Amygdala (tissue), 56 donors: Measurements from ENCODE around the gene MMAB.
A peak's percentile ranks its signal among the peaks of the same experiment; 100 is the strongest.
"Not testable (repeated sequence)": the region's sequence is repeated elsewhere in the genome, so short reads cannot be mapped to it uniquely, and the experiment has no call there.

ENCODE experiments used
- DNase-seq, 56 donors: peaks; one replicate each; lab custom pipeline; 2025; lab: John Stamatoyannopoulos, UW

Gene MMAB

GRCh38 chr12:109605016-109605415 is 31.7 kb upstream of the MMAB start:
- peak in 5 of 56 donors; percentile 9 to 20 (median 10) for DNase-seq

GRCh38 chr12:109604132-109604585 is 30.9 kb upstream of the MMAB start:
- no peak for DNase-seq

DNA sequence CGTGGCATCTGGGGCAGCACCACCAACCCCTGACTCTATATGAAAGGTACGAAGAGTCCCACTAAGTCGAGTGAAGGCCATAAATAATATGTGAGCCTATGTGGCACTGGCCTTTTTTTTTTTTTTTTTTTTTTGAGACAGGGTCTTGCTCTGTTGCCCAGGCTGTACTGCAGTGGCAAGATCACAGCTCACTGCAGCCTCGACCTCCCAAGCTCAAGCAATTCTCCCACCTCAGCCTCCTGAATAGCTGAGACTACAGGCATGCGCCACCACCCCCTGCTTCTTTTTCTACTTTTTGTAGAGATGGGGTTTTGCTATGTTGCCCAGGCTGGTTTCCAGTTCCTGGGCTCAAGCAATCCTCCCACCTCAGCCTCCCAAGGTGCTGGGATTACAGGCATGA is 28.8 kb upstream of the MMAB start:
- not testable (repeated sequence) for DNase-seq

DNA sequence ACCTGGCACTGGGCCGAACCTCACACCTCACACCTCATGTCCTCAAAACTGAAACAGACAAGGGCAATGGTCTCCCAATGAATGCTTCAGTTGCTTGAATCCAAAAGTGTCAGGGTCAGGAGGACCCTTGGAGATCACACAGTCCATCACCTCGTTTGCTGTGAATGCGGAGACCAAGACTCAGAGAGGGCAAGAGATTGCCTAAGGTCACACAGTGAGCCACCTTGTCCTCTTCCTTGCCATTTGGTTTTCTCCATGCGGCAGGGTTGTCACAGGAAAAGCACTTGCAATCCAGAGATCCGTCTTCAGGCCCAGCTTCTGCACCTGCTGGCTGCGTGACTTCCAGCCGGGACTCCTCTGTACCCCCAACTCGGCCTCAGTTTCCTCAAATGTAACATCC is 28.3 kb upstream of the MMAB start:
- no peak for DNase-seq

DNA sequence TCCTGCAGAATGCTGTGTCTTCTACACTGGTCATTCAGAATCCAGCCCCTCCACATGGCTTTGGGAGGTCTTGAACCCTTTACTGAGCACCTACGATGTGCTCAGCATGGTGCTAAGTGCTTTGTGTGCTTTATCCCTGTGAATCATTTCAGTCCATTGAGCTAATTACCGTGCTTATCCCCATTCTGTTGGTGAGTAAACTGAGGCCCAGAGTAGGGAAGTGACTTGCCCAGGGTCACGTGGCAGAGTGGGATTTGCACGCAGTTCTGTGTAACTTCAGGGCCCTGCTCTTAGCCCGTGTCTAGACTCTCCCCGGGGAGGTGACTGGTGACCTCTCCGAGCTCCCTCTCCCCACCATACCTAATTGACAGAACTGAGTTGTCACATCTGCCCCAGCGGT is 27.7 kb upstream of the MMAB start:
- no peak for DNase-seq

GRCh38 chr12:109600481-109600880 is 27.2 kb upstream of the MMAB start:
- DNase-seq: no peak

GRCh38 chr12:109599087-109599486 is 25.8 kb upstream of the MMAB start:
- no peak for DNase-seq

DNA sequence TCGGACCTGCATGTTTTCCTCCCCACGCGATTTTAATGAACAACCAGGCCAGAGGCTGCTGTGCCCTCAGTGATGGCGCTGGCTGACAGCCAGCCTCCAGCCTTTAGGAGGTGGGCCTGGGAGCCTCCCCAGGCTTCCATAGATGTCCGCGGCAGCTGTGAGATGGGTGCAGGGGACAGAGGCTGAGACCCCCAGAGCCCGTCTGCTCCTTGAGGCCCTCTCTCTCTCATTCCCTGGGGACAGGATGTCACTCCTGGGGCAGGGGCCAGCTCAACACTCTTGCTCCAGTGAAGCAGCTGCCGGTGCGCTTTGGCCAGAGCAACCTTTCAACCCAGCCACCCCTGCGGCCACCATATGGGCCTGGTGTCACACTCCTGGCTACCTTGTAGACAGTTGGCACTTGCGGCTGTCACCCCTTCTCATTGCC is 25.1 kb upstream of the MMAB start:
- DNase-seq: no peak

- peak; percentile 34 to 91 (median 78) for DNase-seq
Observed at GRCh38 chr12:109597795-109598427, 24.6 kb upstream of the MMAB start.

DNA sequence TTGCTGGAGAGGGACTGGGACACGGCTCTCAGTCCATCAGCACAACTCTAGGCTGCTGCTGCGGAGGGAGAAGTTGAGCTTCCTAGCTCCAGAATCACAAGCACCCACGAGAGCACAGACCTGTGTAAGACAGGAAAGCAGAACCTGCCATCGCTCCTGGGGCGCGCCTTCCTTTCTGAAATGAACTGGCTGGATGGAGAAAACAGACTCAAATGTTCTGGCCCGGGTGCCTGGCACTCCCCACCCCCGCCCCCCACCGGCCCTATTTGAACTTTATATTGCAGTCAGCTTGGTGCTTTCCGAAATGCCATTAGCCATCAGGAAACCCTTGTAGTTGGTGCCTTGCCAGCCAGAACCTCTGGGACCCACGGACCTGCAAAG is 24.1 kb upstream of the MMAB start:
- DNase-seq: no peak

GRCh38 chr12:109596418-109597244 is 23.3 kb upstream of the MMAB start:
- DNase-seq: no peak

- no peak for DNase-seq
Observed at GRCh38 chr12:109595321-109595902, 22.1 kb upstream of the MMAB start.

DNA sequence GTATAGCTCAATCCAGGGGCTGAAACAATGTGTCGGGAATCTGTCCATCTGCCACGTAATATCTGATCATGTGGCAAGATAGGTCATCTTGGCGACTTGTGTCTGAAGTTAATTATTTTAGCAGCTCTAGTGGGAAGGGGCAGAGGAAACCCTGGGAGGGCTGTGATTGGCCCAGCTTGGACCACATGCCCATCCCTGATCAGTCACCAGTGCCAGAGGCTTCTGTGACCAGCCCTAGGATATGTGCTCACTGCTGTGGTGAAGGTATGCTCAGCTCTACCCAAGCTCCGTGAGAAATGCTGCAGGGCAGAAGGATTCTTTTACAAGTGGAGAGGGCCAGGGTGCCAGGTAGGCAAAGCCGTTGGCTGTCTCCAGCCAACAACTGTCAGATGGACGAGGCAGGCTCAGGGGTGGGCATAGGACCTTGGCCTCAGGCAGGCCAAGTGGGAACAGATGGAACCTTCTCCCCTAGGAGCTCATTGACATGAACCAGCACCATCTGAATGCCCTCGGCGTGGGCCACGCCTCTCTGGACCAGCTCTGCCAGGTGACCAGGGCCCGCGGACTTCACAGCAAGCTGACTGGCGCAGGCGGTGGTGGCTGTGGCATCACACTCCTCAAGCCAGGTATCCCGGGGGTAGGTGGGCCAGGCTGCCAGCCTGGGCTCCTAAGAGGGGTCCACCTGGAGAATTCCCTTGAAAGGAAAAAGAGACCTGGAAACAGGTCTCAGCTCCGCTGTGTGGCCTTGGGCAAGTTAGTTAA is 21.4 kb upstream of the MMAB start:
- no peak for DNase-seq

DNA sequence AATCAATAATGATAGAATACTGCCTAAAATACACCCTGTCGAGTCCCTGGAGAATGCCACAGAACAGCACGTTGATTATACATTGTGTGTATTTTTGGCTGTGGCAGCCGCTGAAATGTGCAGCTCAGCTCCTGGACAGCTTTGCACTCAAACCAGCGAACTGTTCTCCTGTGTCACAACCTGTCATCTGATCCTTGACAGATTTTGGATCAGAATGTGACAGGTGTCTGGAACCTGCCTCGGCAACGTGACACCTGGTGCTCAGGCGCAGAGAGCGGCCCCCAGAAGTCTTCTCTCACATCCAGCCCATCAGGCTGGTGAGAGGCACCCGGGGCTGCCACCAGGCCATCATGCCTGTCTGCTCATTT is 19.6 kb upstream of the MMAB start:
- no peak for DNase-seq

DNA sequence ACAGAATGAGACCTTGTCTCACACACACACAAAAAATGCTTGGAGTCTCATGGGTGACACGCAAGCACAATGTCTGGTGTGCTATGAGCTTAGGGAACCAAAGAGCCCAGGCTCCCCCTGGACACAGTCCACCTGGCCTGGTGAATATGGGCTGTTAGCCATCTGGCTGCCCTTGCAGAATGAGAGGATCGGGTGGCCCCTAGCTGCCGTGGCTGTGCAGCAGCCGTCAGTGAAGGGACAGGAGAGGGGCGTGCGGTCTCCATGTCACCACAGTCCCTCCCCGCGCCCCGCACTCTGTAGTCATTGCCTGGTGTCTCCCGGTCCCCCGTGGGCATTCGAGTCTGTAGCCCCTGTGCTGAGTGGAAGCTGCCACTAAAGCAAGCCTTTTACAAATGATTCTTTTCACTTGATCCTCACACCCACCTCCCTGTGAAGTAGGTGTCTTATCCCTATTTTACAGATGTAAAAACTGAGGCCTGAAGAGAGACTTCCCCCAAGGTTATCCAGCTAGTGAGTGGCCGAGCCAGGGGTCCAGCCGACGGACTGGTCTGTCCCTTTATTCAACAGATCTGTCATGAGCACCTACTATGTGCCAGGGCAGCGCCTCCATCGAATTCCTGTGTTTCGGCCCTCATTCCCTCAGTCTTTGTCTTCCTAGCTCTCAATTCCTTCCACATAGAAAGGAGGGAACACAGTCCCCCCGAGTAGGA is 19.0 kb upstream of the MMAB start:
- DNase-seq: peak in 1 of 56 donors; percentile 44

DNA sequence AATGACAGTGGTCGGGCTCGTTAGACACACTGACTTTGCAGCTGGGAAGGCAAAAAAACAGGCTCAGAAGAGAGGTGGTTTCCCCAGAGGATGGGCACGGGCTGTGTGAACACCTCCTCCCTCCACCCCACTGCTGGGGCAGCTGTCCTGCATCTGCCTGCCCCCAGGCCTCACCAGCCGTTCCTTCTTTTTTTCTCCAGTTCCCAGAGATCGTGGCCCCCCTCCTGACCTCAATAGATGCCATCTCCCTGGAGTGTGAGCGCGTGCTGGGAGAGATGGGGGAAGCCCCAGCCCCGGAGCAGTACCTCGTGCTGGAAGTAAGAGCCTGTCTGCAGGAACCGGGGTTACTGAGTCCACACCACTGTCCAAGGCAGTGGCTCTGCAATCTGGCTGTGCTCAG is 17.7 kb upstream of the MMAB start:
- DNase-seq: no peak

DNA sequence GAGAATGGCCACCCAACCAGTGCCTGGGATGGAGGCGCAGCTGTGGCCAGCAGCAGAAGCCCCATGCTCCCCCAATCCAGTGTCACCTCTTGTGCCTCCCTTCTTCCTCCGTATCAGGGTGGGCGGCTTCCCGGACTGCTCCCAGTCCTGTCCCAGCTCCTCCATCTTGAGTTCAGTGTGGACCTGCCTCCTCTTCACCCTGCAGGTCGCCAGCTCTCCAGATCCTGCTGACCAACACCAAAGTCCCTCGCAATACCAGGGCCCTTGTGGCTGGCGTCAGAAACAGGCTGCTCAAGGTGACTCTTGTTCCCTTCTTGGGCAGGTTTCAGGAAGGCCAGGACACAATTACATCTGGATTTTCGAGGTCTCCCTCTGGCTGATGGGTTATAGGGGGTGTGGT is 17.3 kb upstream of the MMAB start:
- DNase-seq: no peak

GRCh38 chr12:109589691-109590245 is 16.5 kb upstream of the MMAB start:
- DNase-seq: no peak

DNA sequence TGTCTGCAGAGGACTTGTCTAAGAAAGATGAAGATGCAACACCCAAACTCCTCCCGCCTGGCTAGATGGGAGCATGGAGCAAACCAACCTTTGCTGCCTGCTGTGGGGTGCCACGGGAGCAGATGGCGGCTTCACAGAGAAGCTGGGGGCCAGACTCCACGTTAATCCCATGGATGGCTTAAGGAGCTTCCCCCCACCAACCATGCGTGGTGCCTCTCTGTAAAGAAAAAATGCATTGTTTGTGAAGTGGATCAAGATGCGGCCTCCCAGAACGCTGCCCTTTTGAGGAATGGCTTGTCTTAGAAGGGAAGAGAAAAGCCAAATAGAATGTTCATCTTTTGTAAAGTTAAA is 15.9 kb upstream of the MMAB start:
- DNase-seq: no peak
